GM04503 (cell line): ENCODE results near the gene CFAP90.

Experiments
- DNase-seq: peaks from one replicate; pipeline ENCODE4 v3.0.0-alpha.2; 2012; ENCODE audit warnings: low read depth

CFAP90 gene

GRCh38 chr5:7850395-7851239 lies at the start of gene CFAP90:
CFAP90 (minus strand) TSS chr5:7851133; CDS start chr5:7851021, 112 bp downstream.
- no peak for DNase-seq

GRCh38 chr5:7897014-7897600 lies 46.2 kb upstream of the CFAP90 start:
- no peak for DNase-seq

GRCh38 chr5:7894860-7895259 lies 43.9 kb upstream of the CFAP90 start:
- no peak for DNase-seq

GRCh38 chr5:7894439-7894838 lies 43.5 kb upstream of the CFAP90 start:
- no peak for DNase-seq

- no peak for DNase-seq
Observed at GRCh38 chr5:7888901-7889300, 38.0 kb upstream of the CFAP90 start.

GRCh38 chr5:7886849-7887475 lies 36.0 kb upstream of the CFAP90 start:
- DNase-seq, result no peak

- DNase-seq, result no peak
Observed at GRCh38 chr5:7884491-7885267, 33.7 kb upstream of the CFAP90 start.

- no peak for DNase-seq
Observed at GRCh38 chr5:7882926-7883325, 32.0 kb upstream of the CFAP90 start.

- DNase-seq, result no peak
Observed at GRCh38 chr5:7881816-7882215, 30.9 kb upstream of the CFAP90 start.

- DNase-seq, result no peak
Observed at GRCh38 chr5:7881091-7881490, 30.2 kb upstream of the CFAP90 start.

GRCh38 chr5:7878381-7878873 lies 27.5 kb upstream of the CFAP90 start:
- peak; percentile 19 for DNase-seq

- no peak for DNase-seq
Observed at GRCh38 chr5:7877851-7878250, 26.9 kb upstream of the CFAP90 start.

GRCh38 chr5:7876867-7877266 lies 25.9 kb upstream of the CFAP90 start:
- peak; percentile 32 for DNase-seq

- DNase-seq, result no peak
Observed at GRCh38 chr5:7875151-7875550, 24.2 kb upstream of the CFAP90 start.

- DNase-seq, result no peak
Observed at GRCh38 chr5:7874639-7875038, 23.7 kb upstream of the CFAP90 start.

GRCh38 chr5:7873216-7873615 lies 22.3 kb upstream of the CFAP90 start:
- DNase-seq, result no peak

GRCh38 chr5:7872517-7873130 lies 21.7 kb upstream of the CFAP90 start:
- DNase-seq, result no peak

- DNase-seq, result no peak
Observed at GRCh38 chr5:7871653-7872052, 20.7 kb upstream of the CFAP90 start.

- DNase-seq, result no peak
Observed at GRCh38 chr5:7869474-7870136, 18.7 kb upstream of the CFAP90 start.

GRCh38 chr5:7868773-7869473 lies 18.0 kb upstream of the CFAP90 start, which contains the start of the genes FASTKD3 and MTRR:
FASTKD3 (minus strand) TSS chr5:7869031; CDS start chr5:7868083, 948 bp downstream.
MTRR (plus strand) TSS chr5:7869148; CDS start chr5:7870795, 1,647 bp downstream.
- DNase-seq, result peak; percentile 60
